NCI-H774 (cell line): ENCODE data around the gene KCNT2.

Experiments used
- DNase-seq: peaks from one replicate; lab custom pipeline; 2025; lab: John Stamatoyannopoulos, UW

KCNT2 gene

GRCh38 chr1:196399713-196400112, 208.5 kb downstream of the KCNT2 start:
- DNase-seq, result no peak

GRCh38 chr1:196393742-196394141, 214.5 kb downstream of the KCNT2 start:
- DNase-seq, result no peak

GRCh38 chr1:196393282-196393681, 215.0 kb downstream of the KCNT2 start:
- DNase-seq, result no peak

- no peak for DNase-seq
These were observed 220.5 kb downstream of the KCNT2 start for GRCh38 chr1:196387766-196388165.

GRCh38 chr1:196385109-196385508, 223.1 kb downstream of the KCNT2 start:
- DNase-seq, result no peak

- no peak for DNase-seq
These were observed 225.9 kb downstream of the KCNT2 start for GRCh38 chr1:196382383-196382782.

- DNase-seq, result no peak
These were observed 226.7 kb downstream of the KCNT2 start for GRCh38 chr1:196381544-196381943.

- DNase-seq, result peak; percentile 62
These were observed 227.9 kb downstream of the KCNT2 start for GRCh38 chr1:196380316-196380715.

GRCh38 chr1:196377811-196378210, 230.4 kb downstream of the KCNT2 start:
- no peak for DNase-seq

- no peak for DNase-seq
These were observed 231.5 kb downstream of the KCNT2 start for GRCh38 chr1:196376630-196377328.

- DNase-seq, result no peak
These were observed 234.4 kb downstream of the KCNT2 start for GRCh38 chr1:196373798-196374197.

- no peak for DNase-seq
These were observed 235.2 kb downstream of the KCNT2 start for GRCh38 chr1:196372896-196373536.

- DNase-seq, result no peak
These were observed 240.4 kb downstream of the KCNT2 start for GRCh38 chr1:196367838-196368237.

- DNase-seq, result no peak
These were observed 241.3 kb downstream of the KCNT2 start for GRCh38 chr1:196366817-196367495.

GRCh38 chr1:196361112-196361714, 247.0 kb downstream of the KCNT2 start:
- no peak for DNase-seq

GRCh38 chr1:196357913-196358312, 250.3 kb downstream of the KCNT2 start:
- no peak for DNase-seq

GRCh38 chr1:196355206-196355786, 252.9 kb downstream of the KCNT2 start:
- DNase-seq, result no peak

GRCh38 chr1:196344453-196344852, 263.8 kb downstream of the KCNT2 start:
- DNase-seq, result no peak

- no peak for DNase-seq
These were observed 283.9 kb downstream of the KCNT2 start for GRCh38 chr1:196324345-196324744.

GRCh38 chr1:196323869-196324268, 284.4 kb downstream of the KCNT2 start:
- DNase-seq, result no peak

- DNase-seq, result no peak
These were observed 288.9 kb downstream of the KCNT2 start for GRCh38 chr1:196319301-196319700.
